ENCODE results near the gene FRAT2. TPM values are rescaled to one million over a fixed set of nuclear protein-coding genes. Genes with fewer than 3 reads are reported as not detected.

Gene FRAT2
- total and polyA plus RNA-seq, 2 of the 13 experiments (the other 11 are each of a cell fraction or from before 2014, with no cell fraction given), result 7.2 to 14.1 TPM

DNA sequence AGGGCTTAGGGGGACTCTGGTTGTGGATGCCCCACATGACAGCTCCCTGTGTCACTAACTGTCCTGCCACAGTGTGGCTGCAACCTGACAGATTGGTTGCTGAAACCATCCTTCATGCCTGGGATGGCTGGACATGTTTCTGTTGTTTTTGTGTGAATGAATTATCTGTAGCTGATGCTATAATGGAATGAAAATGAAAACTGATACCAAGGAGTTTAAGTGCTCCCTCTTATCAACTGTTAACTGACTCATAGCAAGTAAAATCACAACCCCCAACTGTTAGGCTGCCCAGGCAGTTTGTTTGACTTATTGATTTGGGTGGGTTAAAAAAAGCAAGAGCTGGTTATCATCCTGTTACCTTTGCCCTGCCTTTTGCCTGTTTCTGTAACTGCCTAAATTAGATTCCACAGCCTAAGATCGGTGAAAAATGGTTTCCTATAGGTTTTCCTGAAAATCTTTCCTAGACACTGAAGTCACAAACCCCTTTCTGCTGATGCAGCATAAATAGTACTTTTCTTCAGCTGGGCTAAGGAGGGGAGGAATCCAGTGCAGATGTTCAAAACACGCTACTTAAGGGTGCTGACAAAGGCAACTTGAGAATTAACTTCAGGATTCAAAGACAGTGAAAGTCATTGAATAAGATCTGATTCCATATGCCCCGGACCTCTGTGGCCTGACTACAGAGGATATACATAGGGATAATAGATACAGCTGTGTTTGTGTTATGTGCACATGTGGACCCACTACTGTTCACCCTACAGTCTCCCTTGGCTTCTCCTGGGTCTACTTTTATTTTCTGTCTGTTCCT lies 5.7 kb downstream of the FRAT2 start (continued):
- TF ChIP-seq KLF12 (CRISPR knock-in tag; IDR thresholded peaks at IDR 0.05; ENCODE audit: borderline replicate concordance) (no peak), SOX5 (CRISPR knock-in tag; IDR thresholded peaks at IDR 0.05; ENCODE audit: borderline replicate concordance) (peak; percentile 72; the same call in 1 of the 2 replicates), MEIS2 (CRISPR knock-in tag; IDR thresholded peaks at IDR 0.05) (peak; percentile 65; the same call in 1 of the 2 replicates), ZNF354B (CRISPR knock-in tag; IDR thresholded peaks at IDR 0.05) (0 out of 2 replicates have a peak, but pooled peaks have one; percentile 76), NR2F1 (CRISPR knock-in tag; IDR thresholded peaks at IDR 0.05) (no peak), HNRNPLL (IDR thresholded peaks at IDR 0.05; ENCODE audit: low read depth, low read length, poor library complexity, severe bottlenecking) (no peak), MEF2D (CRISPR knock-in tag; IDR thresholded peaks at IDR 0.05) (peak; percentile 100), SRSF9 (IDR thresholded peaks at IDR 0.05; ENCODE audit: borderline replicate concordance, insufficient read depth, low read depth, low read length, poor library complexity, severe bottlenecking) (no peak), U2AF1 (optimal IDR thresholded peaks at IDR 0.05; ENCODE audit: low read depth, low read length) (no peak), SMC3 (IDR thresholded peaks at IDR 0.05; ENCODE audit: low read length) (no peak; the same call in 1 of the 2 replicates), PHF21A (CRISPR knock-in tag; IDR thresholded peaks at IDR 0.05) (peak; percentile 95), ZNF3 (CRISPR knock-in tag; IDR thresholded peaks at IDR 0.05) (peak; percentile 80; the same call in 1 of the 2 replicates), YY1 (IDR thresholded peaks at IDR 0.05; ENCODE audit: insufficient read depth, insufficient replicate concordance, low read depth, low read length) (no peak), HDAC1 (CRISPR knock-in tag; IDR thresholded peaks at IDR 0.05) (peak; percentile 52; the same call in 1 of the 2 replicates)
- TF ChIP-seq, protein P1, sequence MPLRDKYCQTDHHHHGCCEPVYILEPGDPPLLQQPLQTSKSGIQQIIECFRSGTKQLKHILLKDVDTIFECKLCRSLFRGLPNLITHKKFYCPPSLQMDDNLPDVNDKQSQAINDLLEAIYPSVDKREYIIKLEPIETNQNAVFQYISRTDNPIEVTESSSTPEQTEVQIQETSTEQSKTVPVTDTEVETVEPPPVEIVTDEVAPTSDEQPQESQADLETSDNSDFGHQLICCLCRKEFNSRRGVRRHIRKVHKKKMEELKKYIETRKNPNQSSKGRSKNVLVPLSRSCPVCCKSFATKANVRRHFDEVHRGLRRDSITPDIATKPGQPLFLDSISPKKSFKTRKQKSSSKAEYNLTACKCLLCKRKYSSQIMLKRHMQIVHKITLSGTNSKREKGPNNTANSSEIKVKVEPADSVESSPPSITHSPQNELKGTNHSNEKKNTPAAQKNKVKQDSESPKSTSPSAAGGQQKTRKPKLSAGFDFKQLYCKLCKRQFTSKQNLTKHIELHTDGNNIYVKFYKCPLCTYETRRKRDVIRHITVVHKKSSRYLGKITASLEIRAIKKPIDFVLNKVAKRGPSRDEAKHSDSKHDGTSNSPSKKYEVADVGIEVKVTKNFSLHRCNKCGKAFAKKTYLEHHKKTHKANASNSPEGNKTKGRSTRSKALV (CRISPR knock-in tag; IDR thresholded peaks at IDR 0.05), result peak; percentile 78; the same call in 1 of the 2 replicates
- TF ChIP-seq, protein P2, sequence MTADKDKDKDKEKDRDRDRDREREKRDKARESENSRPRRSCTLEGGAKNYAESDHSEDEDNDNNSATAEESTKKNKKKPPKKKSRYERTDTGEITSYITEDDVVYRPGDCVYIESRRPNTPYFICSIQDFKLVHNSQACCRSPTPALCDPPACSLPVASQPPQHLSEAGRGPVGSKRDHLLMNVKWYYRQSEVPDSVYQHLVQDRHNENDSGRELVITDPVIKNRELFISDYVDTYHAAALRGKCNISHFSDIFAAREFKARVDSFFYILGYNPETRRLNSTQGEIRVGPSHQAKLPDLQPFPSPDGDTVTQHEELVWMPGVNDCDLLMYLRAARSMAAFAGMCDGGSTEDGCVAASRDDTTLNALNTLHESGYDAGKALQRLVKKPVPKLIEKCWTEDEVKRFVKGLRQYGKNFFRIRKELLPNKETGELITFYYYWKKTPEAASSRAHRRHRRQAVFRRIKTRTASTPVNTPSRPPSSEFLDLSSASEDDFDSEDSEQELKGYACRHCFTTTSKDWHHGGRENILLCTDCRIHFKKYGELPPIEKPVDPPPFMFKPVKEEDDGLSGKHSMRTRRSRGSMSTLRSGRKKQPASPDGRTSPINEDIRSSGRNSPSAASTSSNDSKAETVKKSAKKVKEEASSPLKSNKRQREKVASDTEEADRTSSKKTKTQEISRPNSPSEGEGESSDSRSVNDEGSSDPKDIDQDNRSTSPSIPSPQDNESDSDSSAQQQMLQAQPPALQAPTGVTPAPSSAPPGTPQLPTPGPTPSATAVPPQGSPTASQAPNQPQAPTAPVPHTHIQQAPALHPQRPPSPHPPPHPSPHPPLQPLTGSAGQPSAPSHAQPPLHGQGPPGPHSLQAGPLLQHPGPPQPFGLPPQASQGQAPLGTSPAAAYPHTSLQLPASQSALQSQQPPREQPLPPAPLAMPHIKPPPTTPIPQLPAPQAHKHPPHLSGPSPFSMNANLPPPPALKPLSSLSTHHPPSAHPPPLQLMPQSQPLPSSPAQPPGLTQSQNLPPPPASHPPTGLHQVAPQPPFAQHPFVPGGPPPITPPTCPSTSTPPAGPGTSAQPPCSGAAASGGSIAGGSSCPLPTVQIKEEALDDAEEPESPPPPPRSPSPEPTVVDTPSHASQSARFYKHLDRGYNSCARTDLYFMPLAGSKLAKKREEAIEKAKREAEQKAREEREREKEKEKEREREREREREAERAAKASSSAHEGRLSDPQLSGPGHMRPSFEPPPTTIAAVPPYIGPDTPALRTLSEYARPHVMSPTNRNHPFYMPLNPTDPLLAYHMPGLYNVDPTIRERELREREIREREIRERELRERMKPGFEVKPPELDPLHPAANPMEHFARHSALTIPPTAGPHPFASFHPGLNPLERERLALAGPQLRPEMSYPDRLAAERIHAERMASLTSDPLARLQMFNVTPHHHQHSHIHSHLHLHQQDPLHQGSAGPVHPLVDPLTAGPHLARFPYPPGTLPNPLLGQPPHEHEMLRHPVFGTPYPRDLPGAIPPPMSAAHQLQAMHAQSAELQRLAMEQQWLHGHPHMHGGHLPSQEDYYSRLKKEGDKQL (CRISPR knock-in tag; IDR thresholded peaks at IDR 0.05; ENCODE audit: low read depth), result peak; percentile 79
- TF ChIP-seq, protein P3, sequence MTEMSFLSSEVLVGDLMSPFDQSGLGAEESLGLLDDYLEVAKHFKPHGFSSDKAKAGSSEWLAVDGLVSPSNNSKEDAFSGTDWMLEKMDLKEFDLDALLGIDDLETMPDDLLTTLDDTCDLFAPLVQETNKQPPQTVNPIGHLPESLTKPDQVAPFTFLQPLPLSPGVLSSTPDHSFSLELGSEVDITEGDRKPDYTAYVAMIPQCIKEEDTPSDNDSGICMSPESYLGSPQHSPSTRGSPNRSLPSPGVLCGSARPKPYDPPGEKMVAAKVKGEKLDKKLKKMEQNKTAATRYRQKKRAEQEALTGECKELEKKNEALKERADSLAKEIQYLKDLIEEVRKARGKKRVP (CRISPR knock-in tag; IDR thresholded peaks at IDR 0.05), result peak in 1 of 2 experiments; percentile 24; a peak in 1 of 4 replicates
